ENCODE data around the gene CARHSP1.

CARHSP1 gene

GRCh38 chr16:8816967-8817655 is 51.7 kb downstream of the CARHSP1 start:
- no peak overlapping the region for H2AFZ ChIP-seq (ENCODE audit: low read length)
- H3K4me2 ChIP-seq (ENCODE audit: low read depth, low read length, poor library complexity, severe bottlenecking), result peak overlapping the region; percentile 63
- no peaks in the 10 kb centered on the region for H3K9me2 ChIP-seq (replicated peaks; ENCODE audit: low read depth, low read length)
- no peaks in the 10 kb centered on the region for H4K20me1 ChIP-seq (ENCODE audit: insufficient read depth, low read length, poor library complexity, severe bottlenecking)
- no peaks in the 10 kb centered on the region for H3K9me3 ChIP-seq (ENCODE audit: insufficient read depth, low read depth, low read length)
- H3K9ac ChIP-seq (ENCODE audit: low read depth, low read length, poor library complexity, severe bottlenecking), result no peak overlapping the region
- peaks cover 12% of the 10 kb centered on the region for H3K4me1 ChIP-seq (ENCODE audit: insufficient read depth, low read length, poor library complexity, severe bottlenecking)
- no peaks in the 10 kb centered on the region for H3F3A ChIP-seq (ENCODE audit: low read depth)
- H3K79me2 ChIP-seq (ENCODE audit: insufficient read depth, low read length), result no peaks in the 10 kb centered on the region
- peak overlapping the region; percentile 25 for H3K4me3 ChIP-seq (ENCODE audit: low read length, poor library complexity, severe bottlenecking)
- peaks cover 25% of the 10 kb centered on the region; the same call in 1 of the 2 replicates for H3K36me3 ChIP-seq (ENCODE audit: insufficient read depth, low read length)
- TF ChIP-seq EZH2phosphoT487 (IDR thresholded peaks at IDR 0.05; ENCODE audit: borderline replicate concordance), result no peak
- no peaks in the 10 kb centered on the region for H3K27me3 ChIP-seq (ENCODE audit: insufficient read depth, low read length, poor library complexity, severe bottlenecking)

DNA sequence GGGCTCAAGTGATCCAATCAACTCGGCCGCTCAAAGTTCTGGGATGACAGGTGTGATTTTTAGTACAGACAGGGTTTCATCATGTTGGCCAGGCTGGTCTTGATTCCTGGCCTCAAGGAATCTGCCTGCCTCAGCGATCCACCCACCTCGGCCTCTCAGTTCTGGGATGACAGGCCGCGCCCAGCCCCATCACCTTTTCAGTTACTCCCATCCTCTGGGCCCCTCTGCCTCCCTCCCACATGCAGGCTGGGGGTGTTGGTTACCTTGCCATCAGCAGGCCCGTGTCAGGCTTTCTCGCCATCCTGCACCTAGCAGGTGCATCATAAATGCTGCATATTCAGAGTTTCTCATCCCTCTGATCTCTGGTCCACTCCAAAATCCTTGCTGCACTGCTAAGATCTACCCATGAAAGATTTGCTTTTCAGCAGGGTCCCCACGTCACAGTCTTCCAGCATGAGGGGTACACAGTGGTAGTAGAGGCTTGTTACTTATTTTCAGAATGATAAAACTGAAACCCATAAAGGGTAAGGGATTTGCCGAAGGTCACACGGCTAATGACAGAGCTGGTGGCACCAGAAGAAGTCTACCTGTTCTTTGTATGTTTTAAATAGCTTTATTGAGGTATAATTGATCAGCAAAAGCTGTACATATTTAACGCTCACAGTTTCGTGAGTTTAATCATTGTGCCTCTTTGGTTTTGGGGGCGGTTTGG is 54.6 kb downstream of the CARHSP1 start:
- Histone ChIP-seq H3K9me2 (replicated peaks; ENCODE audit: low read depth, low read length) (no peaks in the 10 kb centered on the region), H3K36me3 (ENCODE audit: insufficient read depth, low read length) (peaks cover 39% of the 10 kb centered on the region; the same call in 1 of the 2 replicates), H4K20me1 (ENCODE audit: insufficient read depth, low read length, poor library complexity, severe bottlenecking) (no peaks in the 10 kb centered on the region), H3K27me3 (ENCODE audit: insufficient read depth, low read length, poor library complexity, severe bottlenecking) (no peaks in the 10 kb centered on the region), H2AFZ (ENCODE audit: low read length) (no peak overlapping the region), H3K4me2 (ENCODE audit: low read depth, low read length, poor library complexity, severe bottlenecking) (no peak overlapping the region), H3K9me3 (ENCODE audit: insufficient read depth, low read depth, low read length) (no peaks in the 10 kb centered on the region), H3K79me2 (ENCODE audit: insufficient read depth, low read length) (no peaks in the 10 kb centered on the region), H3K4me1 (ENCODE audit: insufficient read depth, low read length, poor library complexity, severe bottlenecking) (peaks cover 12% of the 10 kb centered on the region), H3K4me3 (ENCODE audit: low read length, poor library complexity, severe bottlenecking) (no peak overlapping the region), H3F3A (ENCODE audit: low read depth) (no peaks in the 10 kb centered on the region), H3K9ac (ENCODE audit: low read depth, low read length, poor library complexity, severe bottlenecking) (no peak overlapping the region)
- no peak for TF ChIP-seq EZH2phosphoT487 (IDR thresholded peaks at IDR 0.05; ENCODE audit: borderline replicate concordance)
- no peak for TF ChIP-seq CTCF (conservative IDR thresholded peaks at IDR 0.05; ENCODE audit: low read length)

GRCh38 chr16:8812162-8812843 is 56.5 kb downstream of the CARHSP1 start:
- Histone ChIP-seq H3K79me2 (ENCODE audit: insufficient read depth, low read length) (no peaks in the 10 kb centered on the region), H3K27me3 (ENCODE audit: insufficient read depth, low read length, poor library complexity, severe bottlenecking) (no peaks in the 10 kb centered on the region), H2AFZ (ENCODE audit: low read length) (no peak overlapping the region), H3F3A (ENCODE audit: low read depth) (no peaks in the 10 kb centered on the region), H3K9ac (ENCODE audit: low read depth, low read length, poor library complexity, severe bottlenecking) (no peak overlapping the region), H3K4me3 (ENCODE audit: low read length, poor library complexity, severe bottlenecking) (no peak overlapping the region), H3K36me3 (ENCODE audit: insufficient read depth, low read length) (peaks cover 55% of the 10 kb centered on the region; the same call in 1 of the 2 replicates), H3K4me1 (ENCODE audit: insufficient read depth, low read length, poor library complexity, severe bottlenecking) (peaks cover 9% of the 10 kb centered on the region), H3K9me2 (replicated peaks; ENCODE audit: low read depth, low read length) (no peaks in the 10 kb centered on the region), H4K20me1 (ENCODE audit: insufficient read depth, low read length, poor library complexity, severe bottlenecking) (no peaks in the 10 kb centered on the region), H3K4me2 (ENCODE audit: low read depth, low read length, poor library complexity, severe bottlenecking) (no peak overlapping the region), H3K9me3 (ENCODE audit: insufficient read depth, low read depth, low read length) (no peaks in the 10 kb centered on the region)
- TF ChIP-seq EZH2phosphoT487 (IDR thresholded peaks at IDR 0.05; ENCODE audit: borderline replicate concordance), result no peak
- TF ChIP-seq CTCF (conservative IDR thresholded peaks at IDR 0.05; ENCODE audit: low read length), result no peak

Measured in Loucy (cell line).